Trophoblast cell (in vitro differentiated cells and primary cell): ENCODE results near the gene PITX2.
A peak's percentile ranks its signal among the peaks of the same experiment; 100 is the strongest.

Experiments
- DNase-seq, 2 donors: peaks; one replicate each; pipeline ENCODE4 v3.0.0-alpha.2; 2016
- H2AFZ ChIP-seq: 2 replicates; pipeline ENCODE4 v1.6.1; 2013; ENCODE audit warnings: low read length, moderate library complexity, mild to moderate bottlenecking; ENCODE audit not compliant: insufficient read depth, poor library complexity
- H2AK5ac ChIP-seq: 2 replicates; pipeline ENCODE4 v1.6.1; 2013; ENCODE audit warnings: mild to moderate bottlenecking, low read length
- H2BK120ac ChIP-seq: 2 replicates; pipeline ENCODE4 v1.6.1; 2013; ENCODE audit warnings: low read length, mild to moderate bottlenecking, moderate library complexity; ENCODE audit not compliant: insufficient read depth, poor library complexity
- H2BK12ac ChIP-seq: 2 replicates; pipeline ENCODE4 v1.6.1; 2013; ENCODE audit warnings: mild to moderate bottlenecking, low read length, moderate library complexity
- H2BK5ac ChIP-seq: 2 replicates; pipeline ENCODE4 v1.6.1; 2013; ENCODE audit warnings: low read length, low read depth, moderate library complexity, mild to moderate bottlenecking; ENCODE audit not compliant: poor library complexity
- H3K14ac ChIP-seq: 2 replicates; pipeline ENCODE4 v1.6.1; 2013; ENCODE audit warnings: mild to moderate bottlenecking, low read length
- H3K18ac ChIP-seq: 2 replicates; pipeline ENCODE4 v1.6.1; 2013; ENCODE audit warnings: mild to moderate bottlenecking, low read length
- H3K23ac ChIP-seq: 2 replicates; pipeline ENCODE4 v1.6.1; 2013; ENCODE audit warnings: low read length
- H3K27ac ChIP-seq: 2 replicates; pipeline ENCODE4 v1.5.1; 2013; ENCODE audit warnings: low read depth, mild to moderate bottlenecking, inconsistent platforms, low read length, moderate library complexity
- H3K27me3 ChIP-seq: 2 replicates; pipeline ENCODE4 v1.6.1; 2013; ENCODE audit warnings: inconsistent platforms, mild to moderate bottlenecking, low read length, moderate library complexity; ENCODE audit not compliant: insufficient read depth
- H3K36me3 ChIP-seq, 2 experiments: 1 replicate in 1 of 2; 2 replicates in 1 of 2; pipeline ENCODE4 v1.6.1; 2013; ENCODE audit warnings: low read length in 2 of 2, mild to moderate bottlenecking in 2 of 2, moderate library complexity in 1 of 2; ENCODE audit not compliant: insufficient read depth in 2 of 2, control insufficient read depth in 1 of 2
- H3K4ac ChIP-seq: 2 replicates; pipeline ENCODE4 v1.6.1; 2013; ENCODE audit warnings: low read depth, mild to moderate bottlenecking, low read length, moderate library complexity
- H3K4me1 ChIP-seq, 2 experiments: 1 replicate in 1 of 2; 2 replicates in 1 of 2; pipeline ENCODE4 v1.6.1; 2013; ENCODE audit warnings: low read length in 2 of 2, mild to moderate bottlenecking in 2 of 2, moderate library complexity in 1 of 2; ENCODE audit not compliant: insufficient read depth in 2 of 2, control insufficient read depth in 1 of 2
- H3K4me2 ChIP-seq: 2 replicates; pipeline ENCODE4 v1.6.1; 2013; ENCODE audit warnings: inconsistent platforms, mild to moderate bottlenecking, low read length, moderate library complexity
- H3K4me3 ChIP-seq: 2 replicates; pipeline ENCODE4 v1.5.1; 2013; ENCODE audit warnings: mild to moderate bottlenecking, low read depth, low read length, inconsistent platforms
- H3K79me1 ChIP-seq: one replicate; pipeline ENCODE4 v1.6.1; 2013; ENCODE audit warnings: low read length
- H3K79me2 ChIP-seq: 2 replicates; pipeline ENCODE4 v1.6.1; 2013; ENCODE audit warnings: low read length, mild to moderate bottlenecking; ENCODE audit not compliant: control insufficient read depth, insufficient read depth, poor library complexity
- H3K9ac ChIP-seq: 2 replicates; pipeline ENCODE4 v1.6.1; 2013; ENCODE audit warnings: mild to moderate bottlenecking, low read length
- H3K9me3 ChIP-seq: 2 replicates; pipeline ENCODE4 v1.6.1; 2013; ENCODE audit warnings: low read depth, mild to moderate bottlenecking, control low read depth, inconsistent platforms, low read length; ENCODE audit not compliant: insufficient read depth
- H4K12ac ChIP-seq: 2 replicates; pipeline ENCODE4 v1.6.1; 2013; ENCODE audit warnings: low read depth, mild to moderate bottlenecking, low read length, moderate library complexity
- H4K8ac ChIP-seq: 2 replicates; pipeline ENCODE4 v1.6.1; 2013; ENCODE audit warnings: low read depth, mild to moderate bottlenecking, low read length, moderate library complexity
- H4K91ac ChIP-seq: one replicate; pipeline ENCODE4 v1.6.1; 2013; ENCODE audit warnings: low read depth, mild to moderate bottlenecking, low read length, moderate library complexity
- WGBS: extraction: QIAGEN DNeasy Blood & Tissue Kit; methylation state at CpG from one replicate; pipeline ENCODE4 v1.1.7; 2013; ENCODE audit warnings: missing lambda C conversion rate; ENCODE audit not compliant: insufficient read length, insufficient coverage; ENCODE audit errors: extremely low coverage; 5-methylcytosine and 5-hydroxymethylcytosine counted together

PITX2 gene

DNA sequence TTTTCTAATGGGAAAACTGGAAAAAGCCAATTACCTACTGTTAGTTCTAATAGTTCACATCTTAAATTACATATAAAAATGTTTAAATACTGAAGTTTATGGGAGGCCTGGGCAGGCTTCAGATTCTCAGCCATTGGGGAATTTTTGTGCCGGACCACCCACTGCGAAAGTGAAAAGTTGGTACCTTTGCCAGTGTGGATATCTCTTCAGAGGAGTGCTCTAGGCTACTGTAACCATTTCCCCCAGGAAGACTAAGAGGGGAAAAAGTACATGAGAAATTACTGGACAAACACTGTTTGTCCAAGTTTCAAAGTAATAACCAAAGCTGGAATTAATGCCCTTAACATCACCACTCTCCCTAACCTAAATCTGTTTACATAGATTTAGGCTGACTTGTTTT is 20.8 kb downstream of the PITX2 start:
- Histone ChIP-seq H2BK12ac (no peak overlapping the region), H3K27me3 (no peaks in the 10 kb centered on the region), H3K9me3 (peaks cover 2% of the 10 kb centered on the region), H4K91ac (no peak overlapping the region), H2AFZ (no peak overlapping the region), H2BK120ac (no peak overlapping the region), H3K14ac (no peak overlapping the region), H3K4me2 (no peak overlapping the region), H2AK5ac (no peak overlapping the region), H3K4ac (no peak overlapping the region), H3K27ac (no peak overlapping the region), H3K79me1 (no peaks in the 10 kb centered on the region), H4K12ac (no peak overlapping the region), H4K8ac (no peak overlapping the region), H3K4me3 (no peak overlapping the region), H3K79me2 (no peaks in the 10 kb centered on the region), H3K36me3 (no peaks in the 10 kb centered on the region), H3K9ac (no peak overlapping the region), H2BK5ac (no peak overlapping the region), H3K18ac (no peak overlapping the region), H3K23ac (no peak overlapping the region), H3K4me1 (no peaks in the 10 kb centered on the region)
- no CpG with 5 or more reads among the region's 2 CpGs for WGBS
- no peak for DNase-seq

DNA sequence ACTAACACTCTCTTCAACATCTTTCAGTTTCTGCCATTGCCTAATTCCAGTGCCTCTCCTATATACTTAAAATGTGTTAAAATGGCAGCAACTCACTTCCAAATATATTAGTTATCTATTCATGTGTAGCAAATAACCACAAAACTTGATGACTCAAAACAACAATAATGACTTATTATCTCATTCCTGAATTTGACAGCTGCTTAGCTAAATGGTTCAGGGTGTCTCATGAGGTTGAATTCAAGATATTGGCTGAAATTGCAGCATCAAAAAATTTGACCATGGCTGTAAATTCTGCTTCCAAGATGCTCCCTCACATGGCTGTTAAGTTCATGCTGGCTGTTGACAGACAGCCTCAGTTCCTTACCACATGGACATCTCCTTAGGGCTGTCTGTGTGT is 25.3 kb downstream of the PITX2 start:
- Histone ChIP-seq H3K23ac (no peak overlapping the region), H4K91ac (no peak overlapping the region), H2BK12ac (no peak overlapping the region), H3K79me1 (no peaks in the 10 kb centered on the region), H2BK5ac (no peak overlapping the region), H4K8ac (no peak overlapping the region), H3K18ac (no peak overlapping the region), H3K79me2 (no peaks in the 10 kb centered on the region), H2BK120ac (no peak overlapping the region), H3K4me1 (no peaks in the 10 kb centered on the region), H3K27ac (no peak overlapping the region), H3K36me3 (no peaks in the 10 kb centered on the region), H3K9ac (no peak overlapping the region), H3K27me3 (no peaks in the 10 kb centered on the region), H3K4me2 (no peak overlapping the region), H2AFZ (no peak overlapping the region), H4K12ac (no peak overlapping the region), H2AK5ac (no peak overlapping the region), H3K14ac (no peak overlapping the region), H3K9me3 (peaks cover 2% of the 10 kb centered on the region), H3K4me3 (no peak overlapping the region), H3K4ac (no peak overlapping the region)
- no peak for DNase-seq

GRCh38 chr4:110596431-110596830 is 26.4 kb downstream of the PITX2 start:
- H3K4me3 ChIP-seq: no peak overlapping the region
- DNase-seq: no peak
- H2BK5ac ChIP-seq: no peak overlapping the region
- no peaks in the 10 kb centered on the region for H3K4me1 ChIP-seq
- no peak overlapping the region for H3K14ac ChIP-seq
- no peaks in the 10 kb centered on the region for H3K79me1 ChIP-seq
- H4K8ac ChIP-seq: no peak overlapping the region
- H3K9me3 ChIP-seq: peaks cover 2% of the 10 kb centered on the region
- H3K9ac ChIP-seq: no peak overlapping the region
- no peak overlapping the region for H3K27ac ChIP-seq
- no CpG with 5 or more reads among the region's 2 CpGs for WGBS
- H4K12ac ChIP-seq: no peak overlapping the region
- no peak overlapping the region for H2BK12ac ChIP-seq
- H3K79me2 ChIP-seq: no peaks in the 10 kb centered on the region
- H3K4ac ChIP-seq: no peak overlapping the region
- H3K4me2 ChIP-seq: no peak overlapping the region
- no peak overlapping the region for H2AK5ac ChIP-seq
- no peaks in the 10 kb centered on the region for H3K36me3 ChIP-seq
- no peak overlapping the region for H2AFZ ChIP-seq
- H2BK120ac ChIP-seq: no peak overlapping the region
- H3K18ac ChIP-seq: no peak overlapping the region
- H3K27me3 ChIP-seq: no peaks in the 10 kb centered on the region
- no peak overlapping the region for H4K91ac ChIP-seq
- H3K23ac ChIP-seq: no peak overlapping the region

GRCh38 chr4:110595583-110595982 is 27.3 kb downstream of the PITX2 start:
- WGBS: no CpG with 5 or more reads among the region's 1 CpG
- Histone ChIP-seq H3K14ac (no peak overlapping the region), H3K18ac (no peak overlapping the region)

DNA sequence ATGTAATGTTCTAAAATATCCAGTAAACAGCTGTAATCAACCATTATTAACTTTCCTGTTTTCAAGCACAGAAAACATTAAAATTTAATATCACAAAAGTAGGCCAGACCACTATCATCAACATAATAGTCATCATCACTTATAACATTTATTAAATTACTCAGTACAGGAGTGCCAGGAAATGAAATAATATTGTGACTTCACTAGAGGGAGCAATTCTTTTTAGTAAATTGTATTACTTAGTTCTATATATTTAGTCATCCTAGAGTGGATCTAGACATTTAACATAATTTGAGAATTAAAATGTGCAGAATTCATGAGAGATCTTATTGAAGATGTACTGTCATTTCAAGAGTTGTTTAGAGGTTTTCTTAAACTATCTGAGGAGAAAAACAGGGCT is 33.6 kb downstream of the PITX2 start:
- H3K23ac ChIP-seq: no peak overlapping the region
- H3K4me2 ChIP-seq: no peak overlapping the region
- no peak overlapping the region for H2AFZ ChIP-seq
- DNase-seq: peak in 1 of 2 donors; percentile 3
- H3K79me1 ChIP-seq: no peaks in the 10 kb centered on the region
- H3K9ac ChIP-seq: no peak overlapping the region
- no peak overlapping the region for H4K12ac ChIP-seq
- no peak overlapping the region for H4K8ac ChIP-seq
- H2BK5ac ChIP-seq: no peak overlapping the region
- no peaks in the 10 kb centered on the region for H3K9me3 ChIP-seq
- H3K27me3 ChIP-seq: no peaks in the 10 kb centered on the region
- no peaks in the 10 kb centered on the region for H3K36me3 ChIP-seq
- H3K4me1 ChIP-seq: no peaks in the 10 kb centered on the region
- no peak overlapping the region for H2BK120ac ChIP-seq
- H3K27ac ChIP-seq: no peak overlapping the region
- H4K91ac ChIP-seq: no peak overlapping the region
- H3K18ac ChIP-seq: no peak overlapping the region
- no peak overlapping the region for H3K4me3 ChIP-seq
- no peak overlapping the region for H2AK5ac ChIP-seq
- no peaks in the 10 kb centered on the region for H3K79me2 ChIP-seq
- H3K14ac ChIP-seq: no peak overlapping the region
- H2BK12ac ChIP-seq: no peak overlapping the region
- no peak overlapping the region for H3K4ac ChIP-seq

More at GRCh38 chr4:110595583-110595982, 27.3 kb downstream of the PITX2 start:
- Histone ChIP-seq H4K8ac (no peak overlapping the region), H3K36me3 (no peaks in the 10 kb centered on the region), H3K4me3 (no peak overlapping the region), H3K79me1 (no peaks in the 10 kb centered on the region), H4K91ac (no peak overlapping the region), H3K9ac (no peak overlapping the region), H3K79me2 (no peaks in the 10 kb centered on the region), H3K4me2 (no peak overlapping the region), H3K27ac (no peak overlapping the region), H3K27me3 (no peaks in the 10 kb centered on the region), H2BK12ac (no peak overlapping the region), H3K9me3 (peaks cover 2% of the 10 kb centered on the region), H4K12ac (no peak overlapping the region), H3K23ac (no peak overlapping the region), H2BK5ac (no peak overlapping the region), H3K4ac (no peak overlapping the region), H2AK5ac (no peak overlapping the region), H2AFZ (no peak overlapping the region), H3K4me1 (no peaks in the 10 kb centered on the region), H2BK120ac (no peak overlapping the region)
- DNase-seq: no peak
